Upper lobe of right lung (tissue), 1 donor: ENCODE results near the gene ZNF319. TPM values are rescaled to one million over a fixed set of nuclear protein-coding genes. Genes with fewer than 3 reads are reported as not detected.

Source experiments
- ATAC-seq: fragments of 200-7000 bp; cut with Tn5 transposase; one replicate; pipeline ENCODE4 v1.9.1; 2020; ENCODE audit warnings: mild to moderate bottlenecking, moderate library complexity
- DNase-seq: peaks from one replicate; pipeline ENCODE4 v3.0.0-alpha.2; 2020
- H3K27ac ChIP-seq: fragments of 200-600 bp; one replicate; pipeline ENCODE4 v1.8.0; 2022
- H3K27me3 ChIP-seq: fragments of 200-600 bp; one replicate; pipeline ENCODE4 v1.8.0; 2022; ENCODE audit warnings: mild to moderate bottlenecking
- H3K36me3 ChIP-seq: fragments of 200-600 bp; one replicate; pipeline ENCODE4 v1.8.0; 2022
- H3K4me1 ChIP-seq: fragments of 200-600 bp; one replicate; pipeline ENCODE4 v1.8.0; 2022
- H3K4me3 ChIP-seq: fragments of 200-600 bp; one replicate; pipeline ENCODE4 v1.8.0; 2022; ENCODE audit warnings: mild to moderate bottlenecking
- H3K9me3 ChIP-seq: fragments of 200-600 bp; one replicate; pipeline ENCODE4 v1.8.0; 2022
- CTCF ChIP-seq: fragments of 200-600 bp; IDR thresholded peaks from one replicate; pipeline ENCODE4 v1.8.0; 2022; ENCODE audit warnings: antibody characterized with exemption
- intact Hi-C: fragments of 100-400 bp; cut with DNase I; formaldehyde crosslinking; loops from one replicate; pipeline ENCODE4 v1.11.0; 2022
- total RNA-seq: library from RNA; stranded (reverse); fragmentation: NEBNext Ultra II Directional; extraction: Animal tissue kit (Norgen Biotek cat#: 25700); gene quantifications from one replicate; pipeline ENCODE4 v1.2.1, GENCODE V29; 2021
- donor health status: DM: no; HTN: yes; CAD: no; lungs with severe emphysema.

ZNF319 gene
- total RNA-seq, 1 donor from 2014 or later: 10.6 TPM

- H3K36me3 ChIP-seq: no peaks in the 10 kb centered on the region
- no peak for TF ChIP-seq CTCF
- DNase-seq: no peak
- no peak overlapping the region for H3K27ac ChIP-seq
- H3K4me3 ChIP-seq: no peak overlapping the region
- no peak for ATAC-seq
- no peaks in the 10 kb centered on the region for H3K27me3 ChIP-seq
- no peaks in the 10 kb centered on the region for H3K9me3 ChIP-seq
- intact Hi-C loops: no loop called here
- no peaks in the 10 kb centered on the region for H3K4me1 ChIP-seq
These were observed 34.2 kb downstream of the ZNF319 start for GRCh38 chr16:57966204-57966771.

GRCh38 chr16:57964157-57964700, 36.2 kb downstream of the ZNF319 start:
- ATAC-seq (no peak), DNase-seq (no peak)
- Histone ChIP-seq H3K4me1 (no peaks in the 10 kb centered on the region), H3K27me3 (no peaks in the 10 kb centered on the region), H3K27ac (no peak overlapping the region), H3K4me3 (no peak overlapping the region), H3K9me3 (no peaks in the 10 kb centered on the region), H3K36me3 (no peaks in the 10 kb centered on the region)
- no peak for TF ChIP-seq CTCF
- intact Hi-C loops: no loop called here

- TF ChIP-seq CTCF: no peak
- DNase-seq (peak; percentile 58), ATAC-seq (no peak)
- H3K4me3 ChIP-seq: no peak overlapping the region
- H3K9me3 ChIP-seq: no peaks in the 10 kb centered on the region
- H3K27me3 ChIP-seq: no peaks in the 10 kb centered on the region
- H3K27ac ChIP-seq: no peak overlapping the region
- no peaks in the 10 kb centered on the region for H3K4me1 ChIP-seq
- H3K36me3 ChIP-seq: no peaks in the 10 kb centered on the region
- intact Hi-C loops: no loop called here
These were observed 37.7 kb downstream of the ZNF319 start for GRCh38 chr16:57962756-57963155.

GRCh38 chr16:57962046-57962445, 38.4 kb downstream of the ZNF319 start:
- TF ChIP-seq CTCF: no peak
- intact Hi-C loops: no loop called here
- H3K4me3 ChIP-seq: no peak overlapping the region
- DNase-seq (no peak), ATAC-seq (no peak)
- H3K4me1 ChIP-seq: no peaks in the 10 kb centered on the region
- no peaks in the 10 kb centered on the region for H3K36me3 ChIP-seq
- no peak overlapping the region for H3K27ac ChIP-seq
- H3K27me3 ChIP-seq: no peaks in the 10 kb centered on the region
- H3K9me3 ChIP-seq: no peaks in the 10 kb centered on the region

- Histone ChIP-seq H3K27me3 (no peaks in the 10 kb centered on the region), H3K36me3 (no peaks in the 10 kb centered on the region), H3K9me3 (no peaks in the 10 kb centered on the region), H3K4me3 (no peak overlapping the region), H3K27ac (no peak overlapping the region), H3K4me1 (no peaks in the 10 kb centered on the region)
- intact Hi-C loops: no loop called here
- ATAC-seq: no peak
- no peak for TF ChIP-seq CTCF
- DNase-seq: no peak
These were observed 38.9 kb downstream of the ZNF319 start for GRCh38 chr16:57961538-57961937.
